Measurements from ENCODE around the gene CHTF18. TPM values are rescaled to one million over a fixed set of nuclear protein-coding genes. Genes with fewer than 3 reads are reported as not detected.
A peak's percentile ranks its signal among the peaks of the same experiment; 100 is the strongest.
"Not testable (repeated sequence)": the region's sequence is repeated elsewhere in the genome, so short reads cannot be mapped to it uniquely, and the experiment has no call there.

Gene CHTF18
- polyA plus RNA-seq, 4 donors: 23.3 to 33.3 (median 25.9) TPM

DNA sequence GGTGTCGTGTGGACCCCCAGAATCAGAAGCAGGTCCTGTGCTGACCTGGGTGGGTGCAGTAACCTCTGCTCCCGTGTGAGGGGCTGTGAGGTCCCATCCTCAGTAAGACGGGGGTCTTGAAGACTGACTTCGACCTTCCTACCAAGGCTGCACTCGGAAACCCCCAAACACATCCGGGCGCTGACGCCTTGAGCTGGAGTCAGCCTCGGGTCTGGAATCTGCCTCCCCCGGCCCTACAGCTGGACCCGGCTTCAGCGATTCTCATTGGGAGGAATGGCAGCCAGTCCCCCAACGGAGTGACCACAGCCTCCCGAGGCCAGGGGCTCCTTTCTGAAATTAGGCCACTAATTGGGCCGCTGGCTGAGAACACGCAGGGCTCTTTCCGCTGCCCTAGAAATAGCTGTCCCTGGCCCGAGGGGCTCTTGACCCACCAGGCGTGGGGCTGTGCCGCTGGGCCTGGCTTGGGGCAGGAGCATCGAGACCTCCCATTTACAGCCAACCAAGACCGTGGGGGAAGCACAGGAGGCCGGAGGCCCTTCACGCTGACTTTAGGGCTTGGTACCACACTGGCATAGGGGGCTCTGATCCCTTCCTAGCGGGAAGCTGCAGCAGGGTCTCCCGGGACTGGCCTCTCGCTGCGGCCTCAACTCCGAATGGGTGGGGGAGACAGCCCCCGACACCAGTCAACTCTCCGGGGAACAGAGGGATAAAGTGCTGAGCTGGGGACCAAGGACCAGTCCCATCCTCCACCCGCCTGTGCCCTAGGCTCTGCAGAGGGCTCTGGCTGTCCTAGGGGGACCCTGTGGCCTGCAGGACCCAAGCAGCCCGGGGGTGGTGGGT, 14.7 kb downstream of the CHTF18 start:
- no peak for DNase-seq (ENCODE audit: low read depth in 4 of 4, low spot score in 3 of 4)

DNA sequence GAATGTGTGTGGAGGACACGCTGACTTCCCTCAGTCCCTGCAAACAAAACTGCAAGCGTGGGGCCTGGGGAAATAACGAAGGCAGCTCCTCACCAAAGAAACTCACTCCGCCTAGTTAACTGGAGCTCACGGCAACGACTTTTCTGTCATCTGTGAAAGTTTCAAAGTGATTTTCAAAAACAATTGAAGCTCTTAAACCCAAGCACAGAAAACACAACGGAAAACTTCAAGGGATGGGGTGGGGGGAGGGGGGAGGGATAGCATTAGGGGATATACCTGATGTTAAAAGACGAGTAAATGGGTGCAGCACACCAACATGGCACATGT, 15.3 kb downstream of the CHTF18 start:
- DNase-seq (ENCODE audit: low read depth in 4 of 4, low spot score in 3 of 4): no peak

DNA sequence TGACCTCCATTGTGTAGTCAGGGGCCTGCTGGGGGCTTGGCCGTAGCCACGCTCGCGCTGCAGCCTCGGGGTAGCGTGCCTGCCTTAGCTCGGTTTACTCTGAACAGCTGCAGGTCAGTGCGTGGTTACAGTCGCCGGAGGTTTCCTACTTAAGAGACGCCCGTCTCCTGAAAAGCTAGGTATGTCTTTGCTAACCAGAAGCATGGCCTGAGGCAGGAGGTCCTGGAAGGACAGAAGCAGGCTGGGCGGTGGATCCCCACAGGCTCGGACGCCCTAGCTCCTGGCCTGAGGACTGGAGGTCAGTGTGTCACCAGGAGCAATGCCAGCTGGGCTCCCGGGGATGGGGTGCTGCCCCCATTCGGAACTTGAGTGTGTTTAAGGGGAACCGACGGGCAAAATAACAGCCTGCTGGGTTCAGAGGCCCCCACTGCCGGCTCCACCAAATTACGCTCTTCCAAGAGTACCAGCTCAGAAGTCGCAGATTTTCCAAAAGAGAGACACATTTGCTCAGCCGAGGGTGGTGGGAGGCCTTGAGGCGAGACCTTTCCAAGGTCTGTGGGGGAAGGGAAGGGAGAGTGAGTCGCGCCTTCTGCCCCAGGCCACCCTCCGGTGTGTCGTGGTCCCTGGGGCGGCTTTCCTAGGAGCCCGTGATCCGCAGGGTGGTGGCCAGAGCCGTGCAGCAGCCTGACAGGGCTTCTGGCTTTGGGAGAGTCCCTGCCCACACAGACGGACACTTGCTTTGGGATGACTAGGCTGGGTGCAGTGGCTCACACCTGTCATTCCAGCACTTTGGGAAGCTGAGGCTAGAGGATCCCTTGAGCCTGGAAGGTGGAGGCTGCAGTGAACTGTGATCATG, 16.0 kb downstream of the CHTF18 start:
- DNase-seq (ENCODE audit: low read depth in 4 of 4, low spot score in 3 of 4): no peak

DNA sequence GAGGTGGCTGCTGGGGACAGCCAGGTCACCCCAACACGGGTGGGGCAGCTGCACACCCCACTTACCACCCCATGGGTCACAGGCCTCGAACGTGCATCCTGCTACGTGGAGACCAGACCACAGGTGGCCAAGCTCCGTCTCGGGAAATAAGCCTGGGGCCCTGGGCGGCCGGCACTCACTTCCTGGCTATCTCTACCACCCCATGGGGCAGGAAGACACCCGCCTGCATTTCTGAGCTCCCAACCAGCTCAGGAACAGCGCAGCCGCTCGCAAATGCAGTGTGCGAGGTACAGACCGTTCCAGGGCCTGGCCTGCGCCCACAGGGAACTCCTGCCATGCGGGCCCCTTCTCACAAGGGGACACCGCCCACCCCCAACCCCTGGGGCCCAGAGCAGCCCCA, 17.1 kb downstream of the CHTF18 start:
- DNase-seq (ENCODE audit: low read depth in 4 of 4, low spot score in 3 of 4): no peak

DNA sequence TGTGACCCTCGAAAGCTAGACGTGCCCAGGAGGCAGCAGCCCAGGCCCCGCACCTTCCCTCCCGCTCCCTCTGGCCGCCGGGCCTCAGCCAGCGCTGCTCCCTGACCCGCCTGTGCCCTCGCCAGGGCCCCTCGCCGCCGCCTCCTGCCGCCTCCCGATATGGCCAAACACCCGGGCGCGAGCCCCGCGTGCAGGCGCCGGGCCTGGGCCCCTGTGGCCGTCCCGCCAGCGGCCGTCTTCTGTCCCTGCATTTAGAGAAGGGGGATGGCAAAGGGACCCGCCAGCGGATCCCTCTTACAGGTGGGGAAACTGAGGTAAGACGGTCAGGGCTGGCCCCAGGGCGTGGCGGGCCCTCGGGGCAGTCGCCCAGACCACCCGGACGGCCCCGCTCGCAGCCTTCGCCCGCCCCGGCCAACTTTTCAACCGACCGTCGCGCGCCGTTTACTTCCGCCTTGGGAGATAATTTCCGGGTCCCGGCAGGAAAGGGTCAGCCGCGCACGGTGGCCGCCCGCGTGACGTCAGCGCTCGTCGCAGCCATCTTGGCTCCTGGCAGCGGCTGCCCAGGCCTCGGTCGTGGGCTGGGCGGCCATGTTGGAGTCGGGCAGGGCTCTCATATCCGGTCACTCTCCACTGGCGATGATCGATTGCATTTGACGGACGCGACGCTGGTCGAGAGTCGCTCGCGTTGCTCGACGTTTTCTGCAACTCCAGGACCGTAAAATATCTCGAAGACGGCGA, 19.1 kb downstream of the CHTF18 start:
- DNase-seq (ENCODE audit: low read depth in 4 of 4, low spot score in 3 of 4): peak; percentile 68 to 87 (median 80)

DNA sequence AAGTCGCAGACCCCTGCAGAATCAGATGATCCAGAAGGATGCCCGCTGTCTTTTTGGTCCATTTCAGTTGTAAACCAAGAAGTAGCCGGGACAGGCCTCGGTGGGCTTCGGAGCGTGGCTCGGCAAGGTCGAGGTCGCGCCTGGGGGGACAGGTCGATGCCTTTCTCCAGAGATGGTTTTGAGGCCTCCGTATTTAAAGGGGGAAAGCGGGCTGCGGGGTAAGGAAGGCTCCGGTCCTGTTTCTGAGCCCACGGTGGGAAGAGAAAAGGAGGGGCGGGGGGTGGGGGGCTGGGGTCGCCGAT, 19.6 kb downstream of the CHTF18 start:
- DNase-seq (ENCODE audit: low read depth in 4 of 4, low spot score in 3 of 4): no peak

DNA sequence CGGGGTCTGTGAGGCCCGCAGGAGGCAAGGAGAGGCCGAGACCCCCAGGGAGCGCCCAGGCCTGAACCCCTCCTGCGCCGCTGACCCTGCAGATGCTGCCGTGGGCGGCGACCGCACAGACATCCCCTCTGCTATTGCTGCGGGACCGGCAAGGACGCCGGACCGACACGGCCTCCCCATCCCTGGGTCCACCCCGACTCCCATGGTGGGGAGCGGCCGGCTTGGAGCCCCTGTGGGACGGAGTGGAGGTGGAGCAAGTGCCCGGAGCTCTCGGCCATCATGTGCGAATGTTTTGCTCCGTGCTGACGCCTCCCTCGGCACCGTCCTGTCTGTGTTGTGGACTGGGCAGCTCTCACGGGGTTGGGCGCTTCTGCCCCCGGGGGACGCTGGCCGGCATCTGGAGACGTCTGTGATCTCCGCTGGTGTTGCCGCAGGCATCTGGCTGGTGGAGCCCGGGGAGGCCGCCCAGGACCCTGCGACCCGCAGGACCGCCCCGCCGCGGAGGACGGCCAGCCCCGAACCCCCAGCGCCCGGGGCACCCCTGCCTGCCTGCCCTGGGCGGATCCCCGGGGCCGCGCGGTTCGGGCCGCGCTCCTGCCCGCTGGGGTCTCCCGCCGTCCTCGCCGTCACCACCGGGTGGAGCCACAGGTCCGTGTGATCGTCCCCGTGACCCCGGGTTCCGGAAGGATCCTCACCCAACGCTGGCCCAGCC, 24.9 kb downstream of the CHTF18 start:
- DNase-seq (ENCODE audit: low read depth in 4 of 4, low spot score in 3 of 4): no peak

DNA sequence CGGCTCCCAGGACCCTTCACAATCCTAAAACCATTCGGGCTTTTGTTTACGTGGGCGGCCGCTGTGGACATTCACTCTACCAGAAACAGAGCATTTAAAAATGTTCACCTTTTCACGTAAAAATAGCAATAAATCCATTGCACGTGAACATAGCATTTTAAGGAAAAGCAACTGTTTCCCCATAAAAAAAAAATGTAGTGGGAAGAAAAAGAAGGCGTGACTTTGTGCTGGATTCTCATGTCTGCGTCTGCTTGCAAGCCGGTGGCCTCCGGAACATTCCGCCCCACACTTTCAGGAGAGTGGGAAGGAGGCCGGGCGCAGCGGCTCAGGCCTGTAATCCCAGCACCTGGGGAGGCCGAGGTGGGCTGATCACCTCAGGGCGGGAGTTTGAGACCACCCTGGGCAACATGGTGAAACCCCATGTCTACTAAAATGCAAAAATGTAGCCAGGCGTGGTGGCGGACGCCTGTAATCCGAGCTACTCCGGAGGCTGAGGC, 25.5 kb downstream of the CHTF18 start:
- no peak for DNase-seq (ENCODE audit: low read depth in 4 of 4, low spot score in 3 of 4)

DNA sequence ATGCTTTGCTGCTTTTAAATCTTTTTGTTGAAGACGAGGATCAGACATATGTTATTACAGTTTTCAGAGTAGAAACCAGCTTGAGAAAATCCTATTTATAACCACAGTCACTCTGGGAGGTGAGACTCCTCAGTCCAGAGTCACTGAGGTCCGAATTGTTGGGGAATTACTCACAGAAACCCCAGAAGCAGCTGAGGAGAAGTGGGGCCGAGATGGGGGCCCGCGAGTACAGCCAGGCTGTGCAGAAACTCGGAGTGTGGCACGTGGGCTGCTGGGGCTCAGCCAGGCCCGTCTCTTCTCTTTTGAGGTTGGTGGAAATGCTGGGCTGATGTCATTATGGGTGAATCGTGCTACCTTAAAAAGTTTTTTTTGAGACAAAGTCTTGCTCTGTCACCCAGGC, 26.6 kb downstream of the CHTF18 start:
- DNase-seq (ENCODE audit: low read depth in 4 of 4, low spot score in 3 of 4): no peak

DNA sequence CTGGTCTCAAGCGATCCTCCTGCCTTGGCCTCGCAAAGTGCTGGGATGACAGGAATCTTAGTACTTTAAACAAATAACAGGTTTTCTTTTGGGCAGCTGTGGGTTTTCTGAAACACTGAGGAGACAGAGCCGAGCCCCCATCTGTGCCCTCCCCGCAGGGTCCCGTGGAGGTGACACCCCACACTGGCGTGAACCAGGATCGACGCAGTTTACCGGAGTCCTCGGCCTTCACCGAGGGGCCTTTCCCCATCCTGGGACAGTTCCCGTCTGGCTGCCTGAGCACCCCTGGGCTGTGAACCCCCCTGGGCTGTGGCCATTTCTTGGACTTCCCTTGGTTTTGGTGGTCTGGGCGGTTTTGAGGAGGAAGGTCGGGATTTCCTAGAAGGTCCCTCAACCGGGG, 27.4 kb downstream of the CHTF18 start:
- no peak for DNase-seq (ENCODE audit: low read depth in 4 of 4, low spot score in 3 of 4)

DNA sequence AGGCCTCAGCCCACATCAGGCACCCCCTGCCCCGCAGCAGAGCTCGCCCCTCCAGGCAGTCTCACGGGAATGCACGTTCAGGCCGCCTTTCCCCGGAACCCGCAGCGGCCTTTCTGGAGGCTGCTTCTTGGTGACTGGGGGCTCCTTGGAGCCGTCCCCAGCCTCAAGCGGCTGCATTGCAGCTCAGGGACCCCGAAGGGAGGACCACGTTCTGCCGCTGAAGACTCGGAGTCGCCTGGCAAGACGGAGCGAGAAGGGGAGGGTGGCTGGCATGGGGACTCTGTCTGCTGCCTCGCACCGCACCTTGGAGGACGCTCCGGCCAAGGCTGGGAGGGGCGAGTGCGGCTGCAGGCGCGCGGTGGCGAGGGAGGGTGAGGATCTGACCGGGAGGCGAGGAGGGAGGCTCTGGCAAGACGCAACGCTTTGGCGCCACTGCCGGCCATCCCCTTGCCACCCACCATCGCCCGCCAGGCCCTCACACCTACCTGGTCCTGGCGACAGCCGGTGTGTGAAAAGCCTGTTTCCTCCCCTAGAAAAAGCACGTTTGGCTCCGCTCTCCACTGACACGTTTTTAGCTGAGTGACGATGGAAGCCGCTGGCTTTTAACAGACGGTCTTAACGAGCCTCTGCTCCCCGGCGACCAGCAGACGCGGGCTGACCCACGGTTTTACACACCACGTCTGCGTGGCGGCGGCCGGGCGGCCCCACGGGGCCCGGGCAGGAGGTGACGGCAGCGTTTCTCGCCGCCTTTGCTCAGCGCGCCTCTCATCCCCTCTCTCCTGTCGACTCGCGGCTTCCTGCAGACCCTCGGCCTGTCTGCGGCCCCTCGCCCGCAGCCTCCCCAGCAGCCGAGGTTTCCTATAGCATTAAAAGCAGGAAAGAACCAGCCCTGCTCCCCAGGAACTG, 28.8 kb downstream of the CHTF18 start:
- DNase-seq (ENCODE audit: low read depth in 4 of 4, low spot score in 3 of 4): no peak

DNA sequence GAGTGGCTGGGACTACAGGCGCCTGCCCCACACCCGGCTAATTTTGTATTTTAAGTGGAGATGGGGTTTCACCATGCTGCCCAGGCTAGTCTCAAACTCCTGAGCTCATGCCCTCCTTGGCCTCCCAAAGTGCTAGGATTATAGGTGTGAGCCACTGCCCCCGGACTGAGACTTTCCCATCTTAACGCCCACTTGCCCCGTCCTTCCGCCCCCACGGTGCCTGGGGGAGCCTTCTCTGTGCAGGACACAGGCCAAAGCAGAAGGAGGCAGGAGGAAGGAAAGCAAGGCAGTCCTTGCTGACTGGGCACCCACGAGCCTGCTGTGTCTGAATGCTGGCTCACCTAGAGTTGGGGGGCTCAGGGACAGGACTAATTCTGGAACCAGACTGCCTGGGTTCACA, 29.7 kb downstream of the CHTF18 start:
- DNase-seq (ENCODE audit: low read depth in 4 of 4, low spot score in 3 of 4): no peak

DNA sequence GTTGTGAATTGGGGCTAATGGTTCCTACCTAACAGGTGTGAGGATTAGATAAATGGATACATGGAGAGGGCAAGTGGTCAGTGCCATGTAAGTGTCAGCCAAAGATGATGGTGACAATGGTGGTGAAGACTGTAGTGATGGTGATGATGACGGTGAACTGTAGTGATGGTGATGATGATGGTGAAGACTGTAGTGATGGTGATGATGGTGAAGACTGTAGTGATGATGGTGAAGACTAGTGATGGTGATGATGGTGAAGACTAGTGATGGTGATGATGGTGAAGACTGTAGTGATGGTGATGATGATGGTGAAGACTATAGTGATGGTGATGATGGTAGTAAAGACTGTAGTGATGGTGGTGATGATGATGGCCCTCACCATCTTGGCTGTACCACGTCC, 30.2 kb downstream of the CHTF18 start:
- no peak for DNase-seq (ENCODE audit: low read depth in 4 of 4, low spot score in 3 of 4)

DNA sequence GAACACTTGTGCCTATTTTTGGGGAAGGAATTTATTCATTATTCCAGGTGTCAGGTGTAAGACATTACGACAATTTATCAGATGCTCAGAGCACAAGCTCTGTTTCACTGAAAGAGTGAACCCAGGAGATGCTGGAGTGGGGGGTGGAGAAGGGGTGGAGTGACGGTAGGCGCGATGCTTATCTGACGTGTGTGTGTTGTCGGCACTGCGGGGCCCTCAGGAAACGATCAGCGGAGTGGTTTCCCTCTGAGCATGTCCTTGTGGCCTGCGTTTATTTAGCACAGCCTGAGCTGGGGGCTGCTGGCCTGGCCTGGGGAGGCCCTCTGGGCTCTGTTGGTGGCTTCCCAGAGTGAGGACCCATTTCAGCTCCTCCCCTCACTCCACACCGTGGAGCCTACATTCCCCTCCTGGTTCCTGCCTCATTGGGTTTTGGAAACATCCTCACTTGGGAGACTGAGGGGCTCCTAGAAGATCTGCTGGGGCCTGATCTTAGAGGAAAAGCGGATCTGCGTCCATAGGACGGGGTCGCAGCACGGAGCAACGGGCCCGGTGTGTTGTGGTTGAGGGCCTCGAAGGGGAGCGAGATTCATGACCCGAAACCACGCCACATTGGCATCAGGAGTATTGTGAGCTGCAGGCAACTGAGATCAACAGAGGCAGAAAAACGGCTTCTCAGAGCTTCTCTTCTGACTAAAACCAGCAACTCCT, 31.1 kb downstream of the CHTF18 start:
- DNase-seq (ENCODE audit: low read depth in 4 of 4, low spot score in 3 of 4): no peak

DNA sequence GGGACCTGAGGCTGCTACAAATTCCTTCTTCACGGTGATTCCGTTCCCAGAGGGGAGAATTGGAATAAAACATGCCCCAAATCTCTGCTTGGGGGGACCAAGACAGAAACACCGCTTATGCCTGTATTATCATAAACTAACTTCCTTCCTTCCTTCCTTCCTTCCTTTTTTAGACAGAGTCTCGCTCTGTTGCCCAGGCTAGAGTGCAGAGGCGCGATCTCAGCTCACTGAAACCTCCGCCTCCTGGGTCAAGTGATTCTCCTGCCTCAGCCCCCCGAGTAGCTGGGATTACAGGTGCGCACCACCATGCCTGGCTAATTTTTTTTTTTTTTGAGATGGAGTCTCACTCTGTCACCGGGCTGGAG, 31.6 kb downstream of the CHTF18 start:
- not testable (repeated sequence) for DNase-seq (ENCODE audit: low read depth in 4 of 4, low spot score in 3 of 4)

DNA sequence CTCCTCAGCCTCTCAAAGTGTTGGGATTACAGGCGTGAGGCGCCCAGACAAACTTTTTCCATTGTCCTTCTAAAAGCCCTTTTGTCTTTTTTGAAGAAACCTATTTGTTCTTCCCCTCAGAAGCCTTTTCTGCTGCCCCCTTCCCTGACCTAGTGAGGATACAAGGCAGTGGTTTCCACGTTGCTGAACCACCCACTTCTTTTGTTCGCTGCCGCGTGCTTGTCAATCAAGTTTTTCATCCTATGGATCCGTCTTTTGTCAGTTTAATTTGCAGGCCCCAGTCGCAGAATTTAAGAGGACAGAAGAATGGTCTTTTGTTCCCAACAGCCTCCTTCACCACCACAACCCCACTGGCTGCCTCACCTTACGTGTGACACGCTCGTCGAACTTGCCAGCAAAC, 32.3 kb downstream of the CHTF18 start:
- DNase-seq (ENCODE audit: low read depth in 4 of 4, low spot score in 3 of 4): no peak

DNA sequence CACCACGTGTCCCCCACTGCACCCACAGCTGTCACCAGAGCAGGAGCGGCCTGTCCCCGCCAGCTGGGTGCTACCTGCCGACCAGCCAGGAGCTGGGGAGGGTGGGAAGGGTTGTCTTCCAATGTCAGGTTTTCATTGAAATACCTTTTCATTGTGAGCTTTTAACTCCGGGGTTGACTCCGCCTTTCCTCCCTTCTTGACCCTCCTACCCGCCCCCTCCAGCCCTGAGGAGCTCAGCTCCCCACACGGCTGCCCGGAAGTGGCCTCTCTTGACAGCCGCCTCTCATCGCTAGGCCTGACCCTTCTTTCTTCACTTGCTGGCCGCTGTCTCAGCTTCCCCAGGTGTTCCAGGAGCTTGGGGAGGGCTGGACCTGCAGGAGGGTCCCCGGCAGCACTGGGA, 33.3 kb downstream of the CHTF18 start:
- DNase-seq (ENCODE audit: low read depth in 4 of 4, low spot score in 3 of 4): no peak

DNA sequence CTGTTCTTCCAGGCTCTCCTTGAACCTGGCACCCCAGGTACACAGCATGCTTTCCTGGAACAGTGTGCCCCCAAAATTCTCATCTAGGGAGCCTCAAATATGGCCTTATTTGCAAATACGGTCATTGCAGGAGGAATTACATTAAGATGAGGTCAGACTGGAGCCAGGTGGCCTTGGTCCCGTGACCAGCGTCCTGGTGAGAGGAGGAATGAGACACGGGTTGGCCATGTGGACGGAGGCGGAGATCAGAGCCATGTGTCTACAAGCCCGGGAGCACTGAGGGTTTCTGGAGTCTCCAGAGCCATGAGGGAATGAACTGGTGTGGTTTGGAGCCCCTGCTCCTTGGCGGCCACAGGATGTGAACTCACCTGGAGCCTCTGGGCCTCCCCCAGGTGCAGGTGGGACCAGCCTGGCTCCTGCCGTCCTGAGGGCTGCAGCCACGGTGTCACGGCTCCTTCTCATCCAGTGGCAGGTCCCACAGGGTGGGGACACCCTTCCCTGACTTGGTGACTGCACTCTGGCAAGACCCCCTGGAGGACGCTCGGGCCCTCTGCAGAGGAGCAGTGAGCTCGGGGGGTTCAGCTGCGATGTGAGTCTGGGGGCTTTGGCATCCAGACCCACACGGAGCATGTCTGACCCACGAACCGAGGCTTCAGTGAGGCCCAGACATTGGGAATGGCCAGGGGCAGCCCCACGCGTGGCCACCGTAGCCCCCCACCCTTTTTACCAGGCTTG, 33.9 kb downstream of the CHTF18 start:
- no peak for DNase-seq (ENCODE audit: low read depth in 4 of 4, low spot score in 3 of 4)
